Measurements from ENCODE around the gene SLC2A9. TPM values are rescaled to one million over a fixed set of nuclear protein-coding genes. Genes with fewer than 3 reads are reported as not detected.
"Not testable (repeated sequence)": the region's sequence is repeated elsewhere in the genome, so short reads cannot be mapped to it uniquely, and the experiment has no call there.

The SLC2A9 gene
- total RNA-seq, 2 donors from 2014 or later = 0.95 to 1.9 TPM

GRCh38 chr4:9901257-9901656 lies 120.0 kb downstream of the SLC2A9 start:
- Histone ChIP-seq H3K9me3 (ENCODE audit: control insufficient read depth, low read length) (no peaks in the 10 kb centered on the region), H3K27me3 (ENCODE audit: control insufficient read depth, insufficient read depth, low read length, poor library complexity, severe bottlenecking) (no peaks in the 10 kb centered on the region), H3K9ac (ENCODE audit: extremely low read depth, low read length, poor library complexity, severe bottlenecking) (no peak overlapping the region), H3K27ac (ENCODE audit: low read depth, low read length) (no peak overlapping the region), H3K36me3 (ENCODE audit: control insufficient read depth, insufficient read depth, low read length) (no peaks in the 10 kb centered on the region), H3K4me1 (ENCODE audit: control insufficient read depth, insufficient read depth, low read length) (no peaks in the 10 kb centered on the region), H3K4me3 (ENCODE audit: low read length) (no peak overlapping the region)
- DNase-seq = no peak
- TF ChIP-seq, protein P1, sequence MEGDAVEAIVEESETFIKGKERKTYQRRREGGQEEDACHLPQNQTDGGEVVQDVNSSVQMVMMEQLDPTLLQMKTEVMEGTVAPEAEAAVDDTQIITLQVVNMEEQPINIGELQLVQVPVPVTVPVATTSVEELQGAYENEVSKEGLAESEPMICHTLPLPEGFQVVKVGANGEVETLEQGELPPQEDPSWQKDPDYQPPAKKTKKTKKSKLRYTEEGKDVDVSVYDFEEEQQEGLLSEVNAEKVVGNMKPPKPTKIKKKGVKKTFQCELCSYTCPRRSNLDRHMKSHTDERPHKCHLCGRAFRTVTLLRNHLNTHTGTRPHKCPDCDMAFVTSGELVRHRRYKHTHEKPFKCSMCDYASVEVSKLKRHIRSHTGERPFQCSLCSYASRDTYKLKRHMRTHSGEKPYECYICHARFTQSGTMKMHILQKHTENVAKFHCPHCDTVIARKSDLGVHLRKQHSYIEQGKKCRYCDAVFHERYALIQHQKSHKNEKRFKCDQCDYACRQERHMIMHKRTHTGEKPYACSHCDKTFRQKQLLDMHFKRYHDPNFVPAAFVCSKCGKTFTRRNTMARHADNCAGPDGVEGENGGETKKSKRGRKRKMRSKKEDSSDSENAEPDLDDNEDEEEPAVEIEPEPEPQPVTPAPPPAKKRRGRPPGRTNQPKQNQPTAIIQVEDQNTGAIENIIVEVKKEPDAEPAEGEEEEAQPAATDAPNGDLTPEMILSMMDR (conservative IDR thresholded peaks at IDR 0.05) = no peak
- 77 to 81% methylated on average over 3 of the region's 3 CpGs for WGBS, 2 experiments (ENCODE audit: insufficient coverage in 1 of 2, insufficient read length in 1 of 2)
- Mint-ChIP-seq H3K27me3 (ENCODE audit: insufficient read depth) (peaks cover 9% of the 10 kb centered on the region), H3K4me1 (peaks cover 2% of the 10 kb centered on the region), H3K36me3 (ENCODE audit: low read depth) (no peaks in the 10 kb centered on the region), H3K27ac (no peak overlapping the region), H3K4me3 (no peak overlapping the region), H3K9me3 (no peaks in the 10 kb centered on the region)

DNA sequence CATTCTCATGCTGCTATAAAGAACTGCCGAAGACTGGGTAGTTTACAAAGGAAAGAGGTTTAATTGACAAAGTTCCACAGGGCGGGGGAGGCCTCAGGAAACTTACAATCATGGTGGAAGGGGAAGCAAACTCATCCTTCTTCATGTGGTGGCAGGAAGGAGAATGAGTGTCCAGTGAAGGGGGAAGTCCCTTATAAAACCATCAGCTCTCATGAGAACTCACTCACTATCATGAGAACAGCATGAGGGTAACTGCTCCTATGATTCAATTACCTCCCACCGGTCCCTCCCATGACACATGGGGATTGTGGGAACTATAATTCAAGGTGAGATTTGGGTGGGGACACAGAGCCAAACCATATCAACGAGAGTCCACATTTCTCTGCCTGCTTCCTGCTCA lies 120.7 kb downstream of the SLC2A9 start:
- H3K27me3 Mint-ChIP-seq (ENCODE audit: insufficient read depth); H3K27ac ChIP-seq (ENCODE audit: low read depth, low read length); H3K9me3 ChIP-seq (ENCODE audit: control insufficient read depth, low read length); DNase-seq; H3K36me3 Mint-ChIP-seq (ENCODE audit: low read depth); H3K4me1 Mint-ChIP-seq; H3K4me1 ChIP-seq (ENCODE audit: control insufficient read depth, insufficient read depth, low read length); H3K27ac Mint-ChIP-seq; H3K4me3 ChIP-seq (ENCODE audit: low read length); H3K36me3 ChIP-seq (ENCODE audit: control insufficient read depth, insufficient read depth, low read length); H3K4me3 Mint-ChIP-seq; H3K9me3 Mint-ChIP-seq; H3K27me3 ChIP-seq (ENCODE audit: control insufficient read depth, insufficient read depth, low read length, poor library complexity, severe bottlenecking); H3K9ac ChIP-seq (ENCODE audit: extremely low read depth, low read length, poor library complexity, severe bottlenecking): not testable (repeated sequence)
- WGBS, 2 experiments (ENCODE audit: insufficient coverage in 1 of 2, insufficient read length in 1 of 2) = 84 to 86% methylated on average over 4 of the region's 4 CpGs

GRCh38 chr4:9899306-9900055 lies 121.8 kb downstream of the SLC2A9 start:
- Histone ChIP-seq H3K27me3 (ENCODE audit: control insufficient read depth, insufficient read depth, low read length, poor library complexity, severe bottlenecking) (no peaks in the 10 kb centered on the region), H3K4me3 (ENCODE audit: low read length) (no peak overlapping the region), H3K27ac (ENCODE audit: low read depth, low read length) (no peak overlapping the region), H3K9ac (ENCODE audit: extremely low read depth, low read length, poor library complexity, severe bottlenecking) (no peak overlapping the region), H3K4me1 (ENCODE audit: control insufficient read depth, insufficient read depth, low read length) (no peaks in the 10 kb centered on the region), H3K36me3 (ENCODE audit: control insufficient read depth, insufficient read depth, low read length) (no peaks in the 10 kb centered on the region), H3K9me3 (ENCODE audit: control insufficient read depth, low read length) (no peaks in the 10 kb centered on the region)
- TF ChIP-seq, protein P1 (conservative IDR thresholded peaks at IDR 0.05) = no peak
- no peak for DNase-seq
- H3K36me3 Mint-ChIP-seq (ENCODE audit: low read depth) = no peaks in the 10 kb centered on the region
- no peak overlapping the region for H3K4me3 Mint-ChIP-seq
- H3K4me1 Mint-ChIP-seq = peaks cover 2% of the 10 kb centered on the region
- 86 to 93% methylated on average over 2 to 5 of the region's 5 CpGs for WGBS, 2 experiments (ENCODE audit: insufficient coverage in 1 of 2, insufficient read length in 1 of 2)
- H3K27me3 Mint-ChIP-seq (ENCODE audit: insufficient read depth) = peaks cover 4% of the 10 kb centered on the region
- H3K27ac Mint-ChIP-seq = no peak overlapping the region
- H3K9me3 Mint-ChIP-seq = no peaks in the 10 kb centered on the region

All from endodermal cell (in vitro differentiated cells).